Common myeloid progenitor, CD34-positive (primary cell): ENCODE measurements around the gene STARD10.

Experiments used
- CTCF ChIA-PET: fragments of 350-600 bp; sonication (Branson Sonifier 250); formaldehyde crosslinking; loops from one replicate; lab custom pipeline; 2021; ENCODE audit warnings: antibody characterized with exemption; lab: Charles Lee
- POLR2A ChIA-PET: fragments of 350-600 bp; sonication (Branson Sonifier 250); formaldehyde crosslinking; loops from one replicate; lab custom pipeline; 2021; ENCODE audit warnings: antibody characterized with exemption; lab: Charles Lee
- DNase-seq, 3 donors: peaks; one replicate each; pipeline versions ENCODE4 v3.0.0 to v3.0.0-alpha.2; 2013
- H3K27ac ChIP-seq, 2 experiments: 1 replicate in 1 of 2; 2 replicates in 1 of 2; pipeline ENCODE4 v1.7.0; 2013; ENCODE audit warnings: inconsistent platforms in 2 of 2, low read length in 2 of 2, mild to moderate bottlenecking in 2 of 2, low read depth in 1 of 2, moderate library complexity in 1 of 2; ENCODE audit not compliant: severe bottlenecking in 2 of 2, insufficient read depth in 1 of 2, poor library complexity in 1 of 2
- H3K27me3 ChIP-seq, 5 experiments: replicated peaks in 2 of 5; 1 replicate in 3 of 5; 2 replicates in 2 of 5; pipeline versions ENCODE4 v1.6.1 to v1.7.0; 2013; ENCODE audit warnings: low read length in 4 of 5, mild to moderate bottlenecking in 2 of 5, moderate library complexity in 2 of 5, inconsistent platforms in 1 of 5; ENCODE audit not compliant: insufficient read depth in 5 of 5, control insufficient read depth in 4 of 5
- H3K36me3 ChIP-seq, 4 experiments: 1 replicate in 2 of 4; 2 replicates in 2 of 4; pipeline versions ENCODE4 v1.6.1 to v1.7.0; 2013; ENCODE audit warnings: low read length in 3 of 4, control low read depth in 1 of 4, mild to moderate bottlenecking in 1 of 4; ENCODE audit not compliant: control insufficient read depth in 4 of 4, insufficient read depth in 4 of 4
- H3K4me1 ChIP-seq, 4 experiments: 1 replicate in 3 of 4; 2 replicates in 1 of 4; pipeline versions ENCODE4 v1.6.1 to v1.7.1; 2013; ENCODE audit warnings: low read length in 3 of 4, mild to moderate bottlenecking in 3 of 4, control low read depth in 1 of 4, inconsistent platforms in 1 of 4, moderate library complexity in 1 of 4; ENCODE audit not compliant: control insufficient read depth in 4 of 4, insufficient read depth in 4 of 4; ENCODE audit errors: control extremely low read depth in 1 of 4
- H3K4me3 ChIP-seq, 7 experiments: 1 replicate in 4 of 7; 2 replicates in 3 of 7; pipeline versions ENCODE4 v1.5.1 to v1.7.0; 2013; ENCODE audit warnings: mild to moderate bottlenecking in 7 of 7, low read length in 6 of 7, moderate library complexity in 6 of 7, inconsistent platforms in 2 of 7, low read depth in 2 of 7, control low read depth in 1 of 7; ENCODE audit not compliant: insufficient read depth in 4 of 7, control insufficient read depth in 1 of 7; ENCODE audit errors: extremely low read depth in 1 of 7
- H3K9me3 ChIP-seq, 5 experiments: 1 replicate in 4 of 5; 2 replicates in 1 of 5; pipeline versions ENCODE4 v1.6.1 to v1.7.1; 2013; ENCODE audit warnings: low read length in 4 of 5, mild to moderate bottlenecking in 2 of 5, inconsistent platforms in 1 of 5, low read depth in 1 of 5, moderate library complexity in 1 of 5; ENCODE audit not compliant: control insufficient read depth in 4 of 5, insufficient read depth in 2 of 5; ENCODE audit errors: control extremely low read depth in 1 of 5
- WGBS: methylation state at CpG from one replicate; pipeline ENCODE4 v1.1.5; 2013; ENCODE audit not compliant: insufficient coverage; 5-methylcytosine and 5-hydroxymethylcytosine counted together

Gene STARD10

DNA sequence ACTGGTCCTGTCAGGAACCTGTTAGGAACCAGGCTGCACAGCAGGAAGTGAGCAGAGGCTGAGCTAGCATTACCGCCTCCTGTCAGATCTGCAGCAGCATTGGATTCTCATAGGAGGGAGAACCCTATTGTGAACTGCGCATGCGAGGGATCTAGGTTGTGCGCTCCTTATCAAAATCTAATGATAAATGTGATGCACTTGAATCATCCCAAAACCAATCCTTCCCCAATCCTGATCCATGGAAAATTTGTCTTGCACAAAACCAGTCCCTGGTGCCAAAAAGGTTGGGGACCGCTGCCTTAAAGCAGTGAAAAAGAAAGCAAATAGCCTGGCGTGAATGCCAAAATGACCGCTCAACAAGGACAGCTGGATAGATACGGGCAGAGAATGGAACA is 39.7 kb downstream of the STARD10 start:
- no peak for DNase-seq
- H3K4me3 ChIP-seq = no peak overlapping the region
- H3K9me3 ChIP-seq = no peaks in the 10 kb centered on the region
- peaks cover 1 to 42% (median 36%) of the 10 kb centered on the region in 4 experiments for H3K4me1 ChIP-seq
- peaks cover 0 to 5% (median 0%) of the 10 kb centered on the region in 4 experiments for H3K36me3 ChIP-seq
- 100% methylated on average over 5 of the region's 8 CpGs for WGBS
- CTCF ChIA-PET = interaction anchor here (1.4 to 1.9 kb wide), 2 partner anchors 27 to 33 kb away, joined by 4 to 5 read pairs; no protein-coding TSS in a partner anchor
- no peaks in the 10 kb centered on the region for H3K27me3 ChIP-seq
- POLR2A ChIA-PET = no interaction called here
- no peak overlapping the region for H3K27ac ChIP-seq

- Histone ChIP-seq H3K4me3 (no peak overlapping the region), H3K27ac (no peak overlapping the region), H3K36me3 (peaks cover 0 to 5% (median 0%) of the 10 kb centered on the region in 4 experiments), H3K27me3 (no peaks in the 10 kb centered on the region), H3K9me3 (no peaks in the 10 kb centered on the region), H3K4me1 (peaks cover 1 to 38% (median 30%) of the 10 kb centered on the region in 4 experiments)
- POLR2A ChIA-PET = no interaction called here
- no peak for DNase-seq
- CTCF ChIA-PET = interaction anchor here (1.1 to 1.9 kb wide), 6 partner anchors 14 to 39 kb away, joined by 3 to 8 read pairs (median 4); no protein-coding TSS in a partner anchor
- 96% methylated on average over 9 of the region's 9 CpGs for WGBS
Observed at GRCh38 chr11:72753341-72754148, 40.3 kb downstream of the STARD10 start.

GRCh38 chr11:72752088-72752914 is 41.5 kb downstream of the STARD10 start, which contains the start of gene ARAP1:
ARAP1 (minus strand) TSS chr11:72752408; CDS start chr11:72727128, 25,280 bp downstream.
- H3K36me3 ChIP-seq = peaks cover 0 to 2% (median 0%) of the 10 kb centered on the region in 4 experiments
- WGBS = 0% methylated on average over 46 of the region's 51 CpGs
- peak within 1 kb of the TSS; percentile 48 to 89 (median 78) for H3K4me3 ChIP-seq
- ChIA-PET POLR2A (no interaction called here), CTCF (interaction anchor here (1.0 to 1.9 kb wide), 7 partner anchors 13 to 41 kb away, joined by 3 to 8 read pairs (median 4); no protein-coding TSS in a partner anchor)
- H3K27me3 ChIP-seq = no peaks in the 10 kb centered on the region
- H3K9me3 ChIP-seq = no peaks in the 10 kb centered on the region
- DNase-seq = peak; percentile 77 to 90 (median 86)
- peaks cover 1 to 38% (median 28%) of the 10 kb centered on the region in 4 experiments for H3K4me1 ChIP-seq
- peak within 1 kb of the TSS in 1 of 2 experiments; percentile 70 for H3K27ac ChIP-seq

DNA sequence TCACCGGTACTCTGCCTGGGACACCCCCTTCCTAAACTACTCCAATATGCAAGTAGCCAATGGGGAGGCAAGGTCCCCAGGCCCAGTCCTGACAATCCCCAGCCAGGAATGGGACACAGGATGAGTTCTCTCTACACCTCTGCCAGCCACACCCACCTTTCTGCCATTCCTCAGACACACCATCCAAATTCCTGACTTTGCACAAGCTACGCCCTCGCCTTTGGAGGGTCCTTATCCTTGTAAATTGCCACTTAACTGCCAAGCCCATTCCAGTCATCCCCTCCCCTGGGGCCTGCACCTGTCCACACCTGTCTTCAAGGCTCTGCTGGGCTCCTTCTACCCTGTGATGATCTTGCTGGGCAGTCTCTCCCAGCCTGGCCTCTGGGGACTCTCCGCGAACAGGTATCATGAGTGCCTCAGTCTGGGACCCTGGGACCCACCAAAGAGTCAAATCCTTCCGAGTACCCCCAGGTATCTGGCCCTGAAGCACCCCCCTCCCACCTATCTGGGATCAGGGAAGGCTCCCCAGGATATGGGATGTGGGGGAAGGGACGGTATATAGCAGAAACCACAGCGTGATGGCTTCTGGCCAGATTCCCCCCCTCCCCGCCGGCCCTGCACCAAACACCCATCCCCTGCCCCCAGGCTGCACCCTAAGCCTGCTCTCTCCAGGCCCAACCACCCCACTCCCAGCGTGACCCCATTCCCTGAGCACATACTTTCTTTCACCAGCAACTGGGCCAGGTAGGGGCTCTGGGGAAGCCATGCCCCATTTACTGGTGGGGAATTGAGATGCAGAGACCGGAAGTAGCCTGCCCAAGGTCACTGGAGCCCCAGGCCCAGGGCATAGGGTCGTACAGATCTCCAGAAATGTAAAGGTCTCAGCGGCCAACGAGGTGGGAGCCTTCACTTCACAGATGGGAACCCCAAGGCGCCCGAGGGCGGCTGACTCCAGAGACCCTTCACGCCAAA is 42.4 kb downstream of the STARD10 start:
- 15% methylated on average over 8 of the region's 19 CpGs for WGBS
- H3K9me3 ChIP-seq = no peaks in the 10 kb centered on the region
- H3K27me3 ChIP-seq = no peaks in the 10 kb centered on the region
- H3K36me3 ChIP-seq = peaks cover 0 to 2% (median 0%) of the 10 kb centered on the region in 4 experiments
- CTCF ChIA-PET = interaction anchor here (0.8 to 1.8 kb wide), 7 partner anchors 9 to 41 kb away, joined by 3 to 5 read pairs (median 4); no protein-coding TSS in a partner anchor
- H3K4me1 ChIP-seq = peaks cover 1 to 38% (median 28%) of the 10 kb centered on the region in 4 experiments
- peak overlapping the region in 1 of 2 experiments; percentile 70 for H3K27ac ChIP-seq
- peak overlapping the region; percentile 48 to 89 (median 78) for H3K4me3 ChIP-seq
- POLR2A ChIA-PET = interaction anchor here (0.5 kb wide), 1 partner anchor 741 kb away, joined by 3 read pairs; no protein-coding TSS in a partner anchor
- no peak for DNase-seq

DNA sequence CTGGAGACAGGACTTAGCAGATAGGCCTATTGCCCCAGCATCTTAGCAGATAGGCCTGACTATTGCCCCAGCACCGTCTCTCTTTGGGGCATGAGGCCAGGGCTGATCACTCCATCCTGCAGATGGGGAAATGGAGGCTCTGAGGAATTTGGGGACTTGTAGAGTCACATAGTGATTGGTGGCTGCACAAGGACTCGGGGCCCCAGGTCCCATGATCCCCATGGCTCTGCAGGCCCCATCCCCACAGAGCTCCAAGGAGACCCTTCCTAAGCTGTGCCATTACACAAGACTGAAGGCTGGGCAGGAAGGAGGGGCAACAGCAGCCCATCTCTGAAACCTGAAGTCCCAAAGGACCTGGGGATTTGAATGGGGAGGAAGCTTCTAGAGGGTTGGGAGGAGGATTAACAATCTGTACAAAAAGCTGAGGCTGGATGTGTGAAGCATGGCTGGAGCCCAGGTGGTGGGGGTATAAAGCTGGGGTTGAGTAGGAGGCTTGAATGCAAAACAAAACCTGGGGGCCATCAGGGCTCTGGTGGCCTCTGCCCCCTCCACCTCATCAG is 43.2 kb downstream of the STARD10 start:
- CTCF ChIA-PET = interaction anchor here (0.8 to 1.8 kb wide), 7 partner anchors 9 to 42 kb away, joined by 3 to 5 read pairs (median 4); no protein-coding TSS in a partner anchor
- peaks cover 1 to 38% (median 28%) of the 10 kb centered on the region in 4 experiments for H3K4me1 ChIP-seq
- 86% methylated on average over 1 of the region's 2 CpGs for WGBS

More for the DNA sequence above, 43.2 kb downstream of the STARD10 start:
- Histone ChIP-seq H3K27me3 (no peaks in the 10 kb centered on the region), H3K4me3 (peak overlapping the region in 2 of 7 experiments; percentile 86 to 89), H3K36me3 (peaks cover 0 to 2% (median 0%) of the 10 kb centered on the region in 4 experiments), H3K27ac (no peak overlapping the region), H3K9me3 (no peaks in the 10 kb centered on the region)
- POLR2A ChIA-PET = interaction anchor here (0.5 kb wide), 1 partner anchor 740 kb away, joined by 3 read pairs; no protein-coding TSS in a partner anchor
- no peak for DNase-seq
